ENCODE results near the gene ZCCHC10. TPM values are rescaled to one million over a fixed set of nuclear protein-coding genes. Genes with fewer than 3 reads are reported as not detected.

ZCCHC10 gene
- 4.2 and 12.5 TPM in 2 replicates for total RNA-seq

DNA sequence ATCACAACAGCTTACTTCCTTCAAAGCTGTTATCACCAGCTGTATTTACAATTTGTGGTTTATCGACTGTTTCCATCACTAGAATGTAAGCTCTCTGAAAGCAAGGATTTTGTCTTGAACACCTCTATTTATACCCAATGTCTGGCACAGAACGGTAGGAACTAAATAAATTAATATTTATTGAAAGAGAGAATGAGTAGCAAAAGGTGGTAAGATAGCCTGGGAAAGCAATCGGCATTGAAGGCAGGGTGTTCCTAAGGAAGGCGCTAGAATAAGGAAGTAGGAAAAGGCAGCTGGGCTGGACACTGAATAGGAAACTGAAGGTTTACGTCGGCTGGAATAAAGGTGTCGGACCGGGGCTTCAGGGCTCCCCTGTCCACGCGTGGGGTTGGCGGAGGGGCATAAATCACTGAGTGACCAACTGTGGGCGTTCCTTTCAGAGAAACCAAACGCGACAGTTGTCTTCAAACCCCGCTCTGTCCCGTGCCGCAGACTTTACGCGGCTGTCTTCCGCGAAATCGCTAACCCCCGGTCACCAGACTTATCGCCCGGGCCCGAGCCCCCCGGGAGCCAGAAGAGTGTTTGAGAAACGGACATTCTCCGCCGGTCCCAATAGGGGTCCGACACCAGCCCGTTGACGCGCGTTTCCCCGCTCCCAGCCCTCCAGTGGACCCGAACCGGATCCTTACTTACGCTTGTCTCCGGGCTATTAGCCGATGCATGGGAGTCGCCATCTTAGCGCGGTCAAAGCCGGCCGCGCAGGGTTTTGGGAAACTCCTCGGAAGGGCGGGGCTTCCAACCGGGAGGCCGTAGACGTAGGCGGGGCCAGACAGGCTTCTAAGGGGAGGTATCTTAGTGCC, at the start of gene ZCCHC10:
Gene ZCCHC10, minus strand, starts transcription at position 746 of the 860 bp plus-strand sequence. Its CDS starts 12 bp downstream, at position 734.

DNA sequence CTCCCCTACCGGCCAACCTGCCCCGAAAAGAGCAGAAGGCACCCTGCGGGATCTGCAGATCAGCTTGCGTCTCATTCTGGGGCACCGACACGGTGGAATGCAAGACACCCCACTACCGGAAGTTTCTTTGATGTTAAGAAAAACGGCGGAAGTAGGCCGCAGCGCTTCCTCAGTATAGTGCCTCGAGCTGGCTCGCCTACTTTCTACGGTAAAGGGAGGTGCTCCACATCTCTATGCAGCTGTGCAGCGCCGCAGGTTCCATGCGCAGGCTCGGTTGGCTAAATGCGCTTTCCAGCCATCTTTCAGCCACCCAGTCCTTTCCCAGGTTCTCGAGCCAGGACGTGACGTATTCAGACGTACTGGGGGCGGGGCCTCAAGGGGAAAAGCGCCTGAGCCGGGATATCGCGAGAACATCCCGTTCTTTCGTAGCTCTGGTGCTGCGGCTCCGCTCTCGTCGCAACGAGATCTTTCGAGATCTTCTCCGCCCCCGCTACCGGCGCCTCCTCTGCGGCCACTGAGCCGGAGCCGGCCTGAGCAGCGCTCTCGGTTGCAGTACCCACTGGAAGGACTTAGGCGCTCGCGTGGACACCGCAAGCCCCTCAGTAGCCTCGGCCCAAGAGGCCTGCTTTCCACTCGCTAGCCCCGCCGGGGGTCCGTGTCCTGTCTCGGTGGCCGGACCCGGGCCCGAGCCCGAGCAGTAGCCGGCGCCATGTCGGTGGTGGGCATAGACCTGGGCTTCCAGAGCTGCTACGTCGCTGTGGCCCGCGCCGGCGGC, 25.4 kb upstream of the ZCCHC10 start, which contains the start of gene HSPA4:
Gene HSPA4, plus strand, starts transcription at position 472 of the 775 bp plus-strand sequence. Its CDS starts 238 bp downstream, at position 710.

DNA sequence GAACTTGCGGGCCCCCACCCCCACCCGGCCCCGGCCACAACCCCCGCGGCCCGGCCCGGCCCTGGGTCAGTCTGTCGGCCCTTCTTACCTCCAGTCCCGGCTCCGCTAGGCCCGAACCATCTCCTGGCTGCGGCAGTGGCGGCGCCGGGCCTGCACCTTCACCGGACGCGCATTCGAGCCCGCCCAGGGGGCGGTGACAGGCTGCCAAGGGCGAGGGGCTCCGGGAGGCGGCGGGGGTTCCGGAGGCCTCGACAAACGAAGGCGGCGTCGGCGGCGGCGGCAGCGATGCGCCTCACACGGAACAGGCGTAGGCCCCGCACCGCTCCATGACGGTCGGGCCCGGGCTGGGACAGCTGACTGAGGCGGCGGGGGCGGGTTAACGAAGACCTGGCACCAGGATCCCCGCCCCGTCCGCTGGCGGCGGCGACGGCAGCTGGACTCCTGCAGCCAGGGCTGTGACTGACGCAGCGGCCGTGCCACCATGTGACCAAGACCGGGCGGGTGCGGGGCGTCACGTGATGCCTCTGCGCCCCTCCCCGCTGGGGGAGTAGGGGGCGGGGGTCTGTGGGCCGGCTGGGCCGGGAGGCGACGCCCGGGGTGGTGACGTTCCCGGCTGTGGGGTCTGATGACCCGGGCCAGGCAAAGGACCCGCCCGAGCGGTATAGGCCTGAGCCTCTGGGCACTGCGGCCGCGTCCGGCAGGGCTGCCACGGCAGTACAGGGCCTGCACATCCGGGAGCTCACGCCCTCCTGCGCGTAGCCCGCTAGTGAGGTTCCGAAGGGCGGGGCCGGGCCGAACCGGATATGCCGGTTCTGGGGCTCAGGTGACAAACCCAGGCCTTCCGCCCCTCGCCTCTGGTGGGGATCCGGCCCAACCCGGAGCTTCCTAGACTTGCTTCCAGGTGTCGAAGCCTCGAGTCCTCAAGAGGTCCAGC, 62.9 kb downstream of the ZCCHC10 start, which contains the start of gene AFF4:
Gene AFF4, minus strand, starts transcription at position 464 of the 934 bp plus-strand sequence. CDS start 26,445 bp downstream, outside the sequence.

Other genes starting within 250 kb of the ZCCHC10 start
- gene SEPTIN8, start 249.3 kb downstream of the ZCCHC10 start, total RNA-seq, result 26.9 and 41.5 TPM in 2 replicates
- 0.16 TPM in 1 of 2 replicates, not detected in the other for gene SOWAHA, start 213.2 kb downstream of the ZCCHC10 start, total RNA-seq
- 5.2 and 19.1 TPM in 2 replicates for gene SHROOM1, start 195.9 kb downstream of the ZCCHC10 start, total RNA-seq
- not detected in 2 replicates for gene GDF9, start 160.1 kb downstream of the ZCCHC10 start, total RNA-seq
- gene UQCRQ, start 159.9 kb downstream of the ZCCHC10 start, total RNA-seq, result 149 and 159 TPM in 2 replicates
- 0.16 TPM in 1 of 2 replicates, not detected in the other for gene LEAP2, start 152.9 kb downstream of the ZCCHC10 start, total RNA-seq
- gene AFF4, start 62.9 kb downstream of the ZCCHC10 start, total RNA-seq, result 28.3 and 47.8 TPM in 2 replicates
- gene HSPA4, start 25.5 kb upstream of the ZCCHC10 start, total RNA-seq, result 69.3 and 80.7 TPM in 2 replicates

All from cardiac atrium fibroblast (primary cell).